K562 (cell line): Measurements from ENCODE around the gene ENPP6. TPM values are rescaled to one million over a fixed set of nuclear protein-coding genes. Genes with fewer than 3 reads are reported as not detected.

Experiments used
- ATAC-seq: fragments of 200-7000 bp; cut with Tn5 transposase; 3 replicates; pipeline ENCODE4 v1.9.1; 2020; ENCODE audit warnings: moderate library complexity
- BruUV-seq: library from RNA; stranded (reverse); fragments of 400-500 nt; replicated peaks from 2 replicates; lab custom pipeline; 2021; lab: Mats Ljungman, UMichigan
- CTCF ChIA-PET: fragments of 300-600 bp; formaldehyde crosslinking; extraction: SDS; loops from one replicate; lab custom pipeline; 2021; ENCODE audit warnings: low intra/inter-chr PET ratio; lab: Yijun Ruan, JAX
- POLR2A ChIA-PET: fragments of 300-600, 350-650 bp; sonication (Branson Sonifier 250); formaldehyde crosslinking; extraction: SDS; loops from one replicate; lab custom pipeline; 2021; ENCODE audit warnings: antibody characterized with exemption, inconsistent platforms; lab: Yijun Ruan, JAX
- DNase-seq, 4 experiments: peaks; one replicate each; pipeline versions ENCODE4 v3.0.0 to v3.0.0-alpha.2; 2011 to 2018; ENCODE audit warnings: low spot score in 3 of 4, mixed read lengths in 3 of 4; ENCODE audit errors: extremely low read depth in 1 of 4
- FAIRE-seq: peaks from 2 replicates; lab custom pipeline; 2011; peaks lifted over from hg19 to GRCh38; lab: Jason Lieb, UNC
- H2AFZ ChIP-seq: 2 replicates; pipeline ENCODE4 v1.6.0; 2011; ENCODE audit warnings: low read depth, low read length, control low read depth, inconsistent platforms
- H3K27ac ChIP-seq: fragments of 200-600 bp; 3 replicates; pipeline ENCODE4 v1.8.0; 2011; ENCODE audit warnings: low read depth, mild to moderate bottlenecking, control low read depth, inconsistent platforms, low read length, moderate library complexity, mixed read lengths; ENCODE audit errors: extremely low read depth
- H3K27me3 ChIP-seq, 2 experiments: fragments of 300-600 bp in 1 of 2; 2 replicates in 1 of 2; 3 replicates in 1 of 2; pipeline versions ENCODE4 v1.6.0 to v1.8.0; 2011; ENCODE audit warnings: inconsistent platforms in 2 of 2, low read length in 2 of 2, mild to moderate bottlenecking in 1 of 2, mixed read lengths in 1 of 2, moderate library complexity in 1 of 2; ENCODE audit not compliant: control insufficient read depth in 2 of 2, insufficient read depth in 2 of 2
- H3K36me3 ChIP-seq: fragments of 300-600 bp; 3 replicates; pipeline ENCODE4 v1.8.0; 2011; ENCODE audit warnings: mild to moderate bottlenecking, low read length, inconsistent platforms; ENCODE audit not compliant: control insufficient read depth, insufficient read depth
- H3K4me1 ChIP-seq, 2 experiments: fragments of 200-600 bp in 1 of 2; replicated peaks in 1 of 2; 2 replicates in 1 of 2; 3 replicates in 1 of 2; pipeline versions ENCODE4 v1.5.1 to v1.8.0; 2011; ENCODE audit warnings: inconsistent platforms in 2 of 2, low read length in 2 of 2, mild to moderate bottlenecking in 1 of 2, mixed read lengths in 1 of 2, moderate library complexity in 1 of 2; ENCODE audit not compliant: control insufficient read depth in 2 of 2, insufficient read depth in 2 of 2
- H3K4me2 ChIP-seq: 2 replicates; pipeline ENCODE4 v1.6.1; 2011; ENCODE audit warnings: low read length, control low read depth, inconsistent platforms, mixed read lengths; ENCODE audit not compliant: insufficient read depth
- H3K4me3 ChIP-seq: fragments of 200-600 bp; sonication (generic), shearing (Covaris generic); 2 replicates; pipeline ENCODE4 v1.5.1; 2016; ENCODE audit warnings: control low read depth, inconsistent platforms
- H3K79me2 ChIP-seq: fragments of 200-600 bp; 3 replicates; pipeline ENCODE4 v1.8.0; 2011; ENCODE audit warnings: low read length, inconsistent platforms; ENCODE audit not compliant: control insufficient read depth, insufficient read depth
- H3K9ac ChIP-seq, 2 experiments: 2 replicates each; pipeline versions ENCODE4 v1.6.0 to v1.6.1; 2011; ENCODE audit warnings: low read depth in 2 of 2, low read length in 2 of 2, control low read depth in 1 of 2, inconsistent platforms in 1 of 2, mild to moderate bottlenecking in 1 of 2, mixed read lengths in 1 of 2; ENCODE audit not compliant: insufficient read depth in 1 of 2
- H3K9me1 ChIP-seq: one replicate; pipeline ENCODE4 v1.6.0; 2011; ENCODE audit warnings: inconsistent platforms, mild to moderate bottlenecking, low read length, moderate library complexity; ENCODE audit not compliant: control insufficient read depth, insufficient read depth
- H3K9me3 ChIP-seq: replicated peaks from 2 replicates; pipeline ENCODE4 v1.5.1; 2011; ENCODE audit warnings: low read depth, low read length, inconsistent platforms; ENCODE audit not compliant: control insufficient read depth, insufficient read depth
- H4K20me1 ChIP-seq: replicated peaks from 2 replicates; pipeline ENCODE4 v1.6.1; 2011; ENCODE audit warnings: low read length, inconsistent platforms, mixed read lengths; ENCODE audit not compliant: control insufficient read depth, insufficient read depth
- NEUROD1 ChIP-seq: fragments of 150-350 bp; IDR thresholded peaks from 2 replicates; pipeline ENCODE4 v1.6.1; 2014; ENCODE audit warnings: borderline replicate concordance, low read length, low read depth; ENCODE audit not compliant: partially characterized antibody
- SMAD2 ChIP-seq: fragments of 150-350 bp; IDR thresholded peaks from 2 replicates; pipeline ENCODE4 v1.6.1; 2014; ENCODE audit warnings: low read depth, mild to moderate bottlenecking, low read length
- ZBTB34 ChIP-seq: fragments of 250-450 bp; sonication (Bioruptor Pico); IDR thresholded peaks from 2 replicates; pipeline ENCODE4 v1.8.0; 2021; ENCODE audit warnings: mild to moderate bottlenecking, moderate library complexity
- ZNF778 ChIP-seq: fragments of 450-650 bp; formaldehyde crosslinking; IDR thresholded peaks from 2 replicates; pipeline ENCODE4 v1.4.0; 2020; ENCODE audit warnings: mild to moderate bottlenecking, moderate library complexity
- WGBS: fragments of 100-300 bp; shearing (Covaris generic); methylation state at CpG from one replicate; pipeline ENCODE4 v1.1.6; 2016; ENCODE audit warnings: low coverage, mixed read lengths; ENCODE audit not compliant: insufficient coverage; ENCODE audit errors: missing lambda C conversion rate; 5-methylcytosine and 5-hydroxymethylcytosine counted together
- in situ Hi-C: fragments of 300-500 bp; cut with MboI; formaldehyde crosslinking; loops from 4 replicates; pipeline ENCODE4 v1.15.0; 2018; ENCODE audit warnings: inconsistent platforms, mixed read lengths
- intact Hi-C: fragments of 100-400 bp; cut with micrococcal nuclease; formaldehyde crosslinking; loops from 2 replicates; pipeline ENCODE4 v1.14.2; 2022
- polyA plus RNA-seq, 8 experiments: library from polyadenylated mRNA; depleted of rRNA in 4 of 8; stranded (reverse) in 5 of 8; unstranded in 3 of 8; fragments of >200 nt; fragmentation: Nextera tagmentation in 2 of 8; fragmentation: Illumina TruSeq in 1 of 8; extraction: Ambion mirVana in 2 of 8; extraction: Trizol in 1 of 8; gene quantifications; 2 replicates each; pipeline versions ENCODE4 v1.2.1 to v1.2.3, GENCODE V29; 2011 to 2014; ENCODE audit warnings: inconsistent platforms in 1 of 8, missing spikeins in 1 of 8
- total RNA-seq, 7 experiments: library from RNA; depleted of rRNA in 6 of 7; stranded (reverse); fragments of >200 nt in 6 of 7; fragmentation: Illumina TruSeq in 2 of 7; extraction: Trizol in 2 of 7; gene quantifications; 2 replicates each; pipeline versions ENCODE4 v1.2.1 to v1.2.3, GENCODE V29; 2011 to 2021; ENCODE audit warnings: low replicate concordance in 1 of 7

The ENPP6 gene
- total and polyA plus RNA-seq, 9 of the 15 experiments (the other 6 are each of a cell fraction or from before 2014, with no cell fraction given): 0.29 TPM; not detected in 8

- TF ChIP-seq ZBTB34 (CRISPR knock-in tag): no peak
Measured at GRCh38 chr4:184262901-184263300, 45.2 kb upstream of the ENPP6 start (continued).

- Histone ChIP-seq H3K36me3 (no peaks in the 10 kb centered on the region), H3K9ac (no peak overlapping the region), H3K4me1 (peaks cover 0 to 12% of the 10 kb centered on the region in 2 experiments; a peak in 3 of 5 replicates), H3K4me3 (no peak overlapping the region), H3K27ac (no peak overlapping the region), H3K79me2 (no peaks in the 10 kb centered on the region), H3K9me3 (no peaks in the 10 kb centered on the region), H4K20me1 (no peaks in the 10 kb centered on the region), H3K27me3 (peaks cover 12% of the 10 kb centered on the region in 2 experiments), H2AFZ (no peak overlapping the region), H3K9me1 (no peaks in the 10 kb centered on the region), H3K4me2 (no peak overlapping the region)
- BruUV-seq: no TSS peak
- POLR2A ChIA-PET: no interaction called here
- ATAC-seq (no peak), DNase-seq (no peak), FAIRE-seq (no peak)
- no peak for TF ChIP-seq SMAD2
- no peak for TF ChIP-seq NEUROD1
- TF ChIP-seq ZNF778 (CRISPR knock-in tag): no peak
- CTCF ChIA-PET: no interaction called here
- 7% methylated on average over 5 of the region's 5 CpGs for WGBS
- in situ Hi-C loops: no loop called here
- intact Hi-C loops: loop anchor here (5.0 to 10.0 kb wide), 2 partner anchors 386 to 474 kb away; partner anchors contain the start of genes CASP3, CENPU and PRIMPOL
Measured at GRCh38 chr4:184261246-184261645, 43.6 kb upstream of the ENPP6 start.
